Erythroblast (primary cell): ENCODE results near the gene SPAG5.

Source experiments
- GATA1 ChIP-seq: IDR thresholded peaks from 2 replicates; pipeline ENCODE4 v1.6.1; 2011; ENCODE audit warnings: low read depth, mild to moderate bottlenecking, control low read depth, low read length, moderate library complexity
- POLR2A ChIP-seq: IDR thresholded peaks from 2 replicates; pipeline ENCODE4 v1.6.1; 2011; ENCODE audit warnings: mild to moderate bottlenecking, low read length

DNA sequence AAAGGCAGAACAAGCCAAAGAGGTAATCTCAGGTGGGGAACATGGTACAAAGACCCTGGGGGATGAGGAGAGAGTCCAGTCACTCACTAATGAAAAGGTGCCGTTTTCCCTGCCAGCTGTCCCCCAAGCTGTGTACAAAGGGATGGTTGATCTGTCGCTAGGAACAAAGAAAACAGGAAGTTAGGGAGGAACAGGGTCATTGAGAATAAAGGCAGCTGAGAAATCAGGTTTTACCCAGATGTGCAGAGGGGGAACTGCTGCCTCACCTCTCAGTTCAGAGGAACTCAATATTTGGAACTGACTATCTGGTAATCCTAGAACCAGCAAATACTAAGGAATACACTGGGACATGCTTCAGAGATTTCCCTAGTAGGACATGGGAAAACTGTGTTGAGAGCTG lies 13.7 kb upstream of the SPAG5 start:
- TF ChIP-seq POLR2A (no peak), GATA1 (no peak)
